Measurements from ENCODE around the gene SLCO1A2. TPM values are rescaled to one million over a fixed set of nuclear protein-coding genes. Genes with fewer than 3 reads are reported as not detected.

Gene SLCO1A2
- total RNA-seq, 4 donors from 2014 or later, result not detected

- in situ Hi-C loops (cut with MboI; ENCODE audit: low pct_ligation_motif_present in 1 of 4, low pct_unique_long_range_greater_than_20kb in 1 of 4, low sequenced_read_pairs in 3 of 4), result no loop called here
Observed at GRCh38 chr12:21339921-21340320, 5.2 kb upstream of the SLCO1A2 start.

GRCh38 chr12:21337959-21338744 lies 3.4 kb upstream of the SLCO1A2 start:
- 85% methylated on average over 6 of the region's 6 CpGs for WGBS, 2 donors (ENCODE audit: low coverage in 1 of 2)
- Histone ChIP-seq H3K36me3 (no peaks in the 10 kb centered on the region), H3K27ac (no peak overlapping the region), H3K27me3 (no peaks in the 10 kb centered on the region), H3K4me1 (no peaks in the 10 kb centered on the region), H3K9me3 (no peaks in the 10 kb centered on the region), H3K4me3 (no peak overlapping the region)
- no peak for DNase-seq
- intact Hi-C loops (cut with DNase I; ENCODE audit: low total_unique reads), result no loop called here
- no peak for TF ChIP-seq POLR2AphosphoS5 (IDR thresholded peaks at IDR 0.05)
- TF ChIP-seq CTCF (IDR thresholded peaks at IDR 0.05), result no peak
- no peak for TF ChIP-seq EP300 (IDR thresholded peaks at IDR 0.05; ENCODE audit: low read depth)
- TF ChIP-seq POLR2A (IDR thresholded peaks at IDR 0.05), result no peak
- in situ Hi-C loops (cut with MboI; ENCODE audit: low pct_ligation_motif_present in 1 of 4, low pct_unique_long_range_greater_than_20kb in 1 of 4, low sequenced_read_pairs in 3 of 4), result no loop called here

More at GRCh38 chr12:21339921-21340320, 5.2 kb upstream of the SLCO1A2 start:
- Histone ChIP-seq H3K36me3 (no peaks in the 10 kb centered on the region), H3K4me1 (no peaks in the 10 kb centered on the region), H3K27ac (no peak overlapping the region), H3K27me3 (no peaks in the 10 kb centered on the region), H3K4me3 (no peak overlapping the region), H3K9me3 (no peaks in the 10 kb centered on the region)
- no peak for DNase-seq
- intact Hi-C loops (cut with DNase I; ENCODE audit: low total_unique reads), result no loop called here
- TF ChIP-seq POLR2AphosphoS5 (IDR thresholded peaks at IDR 0.05) (no peak), EP300 (IDR thresholded peaks at IDR 0.05; ENCODE audit: low read depth) (no peak), POLR2A (IDR thresholded peaks at IDR 0.05) (no peak), CTCF (IDR thresholded peaks at IDR 0.05) (no peak)
- WGBS, 2 donors (ENCODE audit: low coverage in 1 of 2), result 70 to 71% methylated on average over 1 of the region's 1 CpG

GRCh38 chr12:21337453-21337852 lies 2.7 kb upstream of the SLCO1A2 start:
- H3K36me3 ChIP-seq, result no peaks in the 10 kb centered on the region
- in situ Hi-C loops (cut with MboI; ENCODE audit: low pct_ligation_motif_present in 1 of 4, low pct_unique_long_range_greater_than_20kb in 1 of 4, low sequenced_read_pairs in 3 of 4), result no loop called here
- no peak overlapping the region for H3K4me3 ChIP-seq
- H3K27me3 ChIP-seq, result no peaks in the 10 kb centered on the region
- intact Hi-C loops (cut with DNase I; ENCODE audit: low total_unique reads), result no loop called here
- no peak for DNase-seq
- TF ChIP-seq CTCF (IDR thresholded peaks at IDR 0.05) (no peak), EP300 (IDR thresholded peaks at IDR 0.05; ENCODE audit: low read depth) (no peak), POLR2A (IDR thresholded peaks at IDR 0.05) (no peak), POLR2AphosphoS5 (IDR thresholded peaks at IDR 0.05) (no peak)
- no peaks in the 10 kb centered on the region for H3K4me1 ChIP-seq
- no peaks in the 10 kb centered on the region for H3K9me3 ChIP-seq
- no peak overlapping the region for H3K27ac ChIP-seq

- Histone ChIP-seq H3K9me3 (no peaks in the 10 kb centered on the region), H3K4me3 (no peak overlapping the region), H3K36me3 (no peaks in the 10 kb centered on the region), H3K27me3 (no peaks in the 10 kb centered on the region), H3K4me1 (no peaks in the 10 kb centered on the region), H3K27ac (no peak overlapping the region)
- in situ Hi-C loops (cut with MboI; ENCODE audit: low pct_ligation_motif_present in 1 of 4, low pct_unique_long_range_greater_than_20kb in 1 of 4, low sequenced_read_pairs in 3 of 4), result no loop called here
- WGBS, 2 donors (ENCODE audit: low coverage in 1 of 2), result 28 to 46% methylated on average over 5 of the region's 5 CpGs
- TF ChIP-seq CTCF (IDR thresholded peaks at IDR 0.05), result no peak
- no peak for TF ChIP-seq POLR2AphosphoS5 (IDR thresholded peaks at IDR 0.05)
- TF ChIP-seq EP300 (IDR thresholded peaks at IDR 0.05; ENCODE audit: low read depth), result no peak
- TF ChIP-seq POLR2A (IDR thresholded peaks at IDR 0.05), result no peak
- no peak for DNase-seq
- intact Hi-C loops (cut with DNase I; ENCODE audit: low total_unique reads), result no loop called here
Observed at GRCh38 chr12:21336656-21337055, 1.9 kb upstream of the SLCO1A2 start.

Data from transverse colon (tissue), 4 donors.